ENCODE measurements around the gene WDR26.

DNA sequence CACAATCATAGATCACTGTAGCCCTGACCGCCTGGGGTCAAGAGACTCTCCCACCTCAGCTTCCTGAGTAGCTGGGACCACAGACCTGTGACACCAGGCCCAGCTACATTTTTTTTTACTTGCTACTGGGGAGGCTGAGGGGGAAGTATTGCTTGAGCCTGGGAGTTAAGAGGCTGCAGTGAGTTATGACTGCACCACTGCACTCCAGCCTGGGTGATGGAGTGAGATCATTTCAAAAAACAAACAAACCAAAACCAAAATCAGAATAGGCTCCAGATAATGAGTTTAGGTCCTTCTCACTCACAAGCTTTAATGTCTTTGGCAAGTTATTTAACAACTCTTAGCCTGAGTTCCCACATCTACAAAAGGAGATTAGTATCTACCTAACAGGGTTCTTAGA, 22.8 kb downstream of the WDR26 start:
- no peak for TF ChIP-seq MAX (IDR thresholded peaks at IDR 0.05)
- no peak for TF ChIP-seq YY1 (IDR thresholded peaks at IDR 0.05; ENCODE audit: low read depth)
- no peak for TF ChIP-seq CEBPB (IDR thresholded peaks at IDR 0.05)
- TF ChIP-seq NFIC (IDR thresholded peaks at IDR 0.05) = no peak
- TF ChIP-seq CREB1 (IDR thresholded peaks at IDR 0.05; ENCODE audit: low read depth) = no peak
- no peak for TF ChIP-seq RAD21 (IDR thresholded peaks at IDR 0.05; ENCODE audit: low read depth)
- TF ChIP-seq TAF1 (IDR thresholded peaks at IDR 0.05; ENCODE audit: low read depth) = no peak
- TF ChIP-seq TEAD4 (IDR thresholded peaks at IDR 0.05) = no peak
- no peak for TF ChIP-seq FOXM1 (IDR thresholded peaks at IDR 0.05; ENCODE audit: borderline replicate concordance, low read depth)
- no peak for TF ChIP-seq REST (IDR thresholded peaks at IDR 0.05; ENCODE audit: low read depth)
- TF ChIP-seq, protein P1, sequence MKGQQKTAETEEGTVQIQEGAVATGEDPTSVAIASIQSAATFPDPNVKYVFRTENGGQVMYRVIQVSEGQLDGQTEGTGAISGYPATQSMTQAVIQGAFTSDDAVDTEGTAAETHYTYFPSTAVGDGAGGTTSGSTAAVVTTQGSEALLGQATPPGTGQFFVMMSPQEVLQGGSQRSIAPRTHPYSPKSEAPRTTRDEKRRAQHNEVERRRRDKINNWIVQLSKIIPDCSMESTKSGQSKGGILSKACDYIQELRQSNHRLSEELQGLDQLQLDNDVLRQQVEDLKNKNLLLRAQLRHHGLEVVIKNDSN (IDR thresholded peaks at IDR 0.05) = no peak
- no peak for TF ChIP-seq EP300 (IDR thresholded peaks at IDR 0.05; ENCODE audit: borderline replicate concordance)
- no peak for TF ChIP-seq EGR1 (IDR thresholded peaks at IDR 0.05)
- TF ChIP-seq TCF12 (IDR thresholded peaks at IDR 0.05; ENCODE audit: low read depth) = no peak
